ENCODE results near the gene SLC26A3.
A peak's percentile ranks its signal among the peaks of the same experiment; 100 is the strongest.

The SLC26A3 gene

DNA sequence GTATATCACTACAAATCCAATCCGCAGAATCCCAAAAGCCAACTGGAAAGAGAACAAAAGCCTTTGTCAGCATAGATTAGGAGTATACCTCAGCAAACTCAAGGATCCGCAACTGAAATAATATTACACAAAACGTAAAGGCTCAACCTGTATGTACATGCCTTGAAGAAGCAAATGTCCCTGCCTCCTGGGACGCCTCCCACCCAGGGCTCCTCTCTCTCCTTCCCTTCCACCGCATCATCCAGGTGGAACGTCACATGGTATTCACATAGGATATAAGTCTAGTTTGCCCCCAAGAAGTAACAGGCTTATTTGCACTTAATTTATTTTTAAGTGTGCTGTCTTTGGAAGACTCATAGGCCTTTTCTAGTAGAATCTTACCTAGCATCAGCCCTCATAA lies 13.4 kb downstream of the SLC26A3 start:
- no peak overlapping the region for H3K27ac ChIP-seq
- TF ChIP-seq, protein P1, sequence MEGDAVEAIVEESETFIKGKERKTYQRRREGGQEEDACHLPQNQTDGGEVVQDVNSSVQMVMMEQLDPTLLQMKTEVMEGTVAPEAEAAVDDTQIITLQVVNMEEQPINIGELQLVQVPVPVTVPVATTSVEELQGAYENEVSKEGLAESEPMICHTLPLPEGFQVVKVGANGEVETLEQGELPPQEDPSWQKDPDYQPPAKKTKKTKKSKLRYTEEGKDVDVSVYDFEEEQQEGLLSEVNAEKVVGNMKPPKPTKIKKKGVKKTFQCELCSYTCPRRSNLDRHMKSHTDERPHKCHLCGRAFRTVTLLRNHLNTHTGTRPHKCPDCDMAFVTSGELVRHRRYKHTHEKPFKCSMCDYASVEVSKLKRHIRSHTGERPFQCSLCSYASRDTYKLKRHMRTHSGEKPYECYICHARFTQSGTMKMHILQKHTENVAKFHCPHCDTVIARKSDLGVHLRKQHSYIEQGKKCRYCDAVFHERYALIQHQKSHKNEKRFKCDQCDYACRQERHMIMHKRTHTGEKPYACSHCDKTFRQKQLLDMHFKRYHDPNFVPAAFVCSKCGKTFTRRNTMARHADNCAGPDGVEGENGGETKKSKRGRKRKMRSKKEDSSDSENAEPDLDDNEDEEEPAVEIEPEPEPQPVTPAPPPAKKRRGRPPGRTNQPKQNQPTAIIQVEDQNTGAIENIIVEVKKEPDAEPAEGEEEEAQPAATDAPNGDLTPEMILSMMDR (conservative IDR thresholded peaks at IDR 0.05), result no peak

GRCh38 chr7:107788662-107789061 lies 14.4 kb downstream of the SLC26A3 start:
- TF ChIP-seq, protein P1 (conservative IDR thresholded peaks at IDR 0.05), result no peak
- H3K27ac ChIP-seq, result no peak overlapping the region

GRCh38 chr7:107788216-107788615 lies 14.8 kb downstream of the SLC26A3 start:
- TF ChIP-seq, protein P1 (conservative IDR thresholded peaks at IDR 0.05), result no peak
- H3K27ac ChIP-seq, result no peak overlapping the region

DNA sequence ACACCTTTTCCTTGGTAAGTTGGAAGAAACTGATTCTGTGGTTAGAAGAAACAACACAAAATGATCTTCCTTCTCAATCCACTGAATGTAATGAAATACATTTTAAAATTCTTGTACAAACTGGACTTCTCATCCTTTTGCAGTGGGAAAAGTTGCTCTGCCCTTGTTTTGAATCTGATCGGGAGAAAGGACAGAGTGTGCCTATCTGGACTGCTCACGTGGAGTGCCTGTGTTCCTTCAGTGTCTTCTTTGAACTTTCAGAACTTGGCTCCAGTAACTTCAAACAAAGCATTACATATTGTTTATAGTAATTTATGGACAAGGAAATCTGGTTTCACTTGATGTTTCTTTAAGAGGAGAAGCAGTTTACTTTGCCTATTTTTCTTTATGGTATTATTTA lies 17.1 kb downstream of the SLC26A3 start:
- TF ChIP-seq, protein P1 (conservative IDR thresholded peaks at IDR 0.05), result no peak
- H3K27ac ChIP-seq, result peak overlapping the region; percentile 57

GRCh38 chr7:107785170-107785569 lies 17.9 kb downstream of the SLC26A3 start:
- H3K27ac ChIP-seq, result peak overlapping the region; percentile 57
- TF ChIP-seq, protein P1 (conservative IDR thresholded peaks at IDR 0.05), result no peak

DNA sequence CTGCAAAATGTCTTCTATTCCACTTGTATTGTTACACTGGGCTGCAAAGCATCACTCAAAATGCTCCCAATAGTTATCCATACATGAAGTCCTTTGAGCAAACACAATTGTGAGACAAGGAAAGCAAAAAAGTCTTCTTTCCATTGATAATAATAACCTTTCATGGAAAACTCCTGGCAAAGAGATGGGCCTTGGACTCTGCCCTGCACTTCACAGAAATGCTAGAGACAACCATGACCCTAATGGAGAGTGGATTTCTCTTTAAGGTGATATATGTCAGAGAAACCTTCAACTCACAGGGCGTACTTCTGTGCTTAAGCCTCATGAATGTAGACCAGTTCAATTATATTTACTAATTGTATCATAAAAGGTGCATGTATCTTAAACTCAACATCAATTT lies 19.4 kb downstream of the SLC26A3 start:
- TF ChIP-seq, protein P1 (conservative IDR thresholded peaks at IDR 0.05), result no peak
- H3K27ac ChIP-seq, result no peak overlapping the region

DNA sequence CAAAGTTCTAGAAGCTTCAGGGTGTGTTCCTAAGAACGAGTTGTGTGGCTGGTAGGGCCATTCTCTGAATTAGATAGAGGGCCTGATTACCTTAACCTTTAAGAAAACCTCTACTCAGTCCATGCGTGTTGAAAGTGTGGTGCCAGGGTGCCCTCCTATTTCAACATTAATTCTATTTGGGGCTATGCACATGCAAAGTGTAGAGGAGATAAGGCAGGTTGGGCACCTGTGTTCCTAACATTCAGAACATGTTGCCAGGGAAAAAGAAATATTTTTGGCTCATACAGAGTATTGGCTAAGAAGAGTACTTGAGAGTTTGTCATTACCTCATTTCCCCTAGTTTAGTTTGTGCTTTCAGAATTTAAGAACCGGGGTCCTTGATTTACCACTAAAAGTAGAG lies 20.6 kb downstream of the SLC26A3 start:
- H3K27ac ChIP-seq, result no peak overlapping the region
- TF ChIP-seq, protein P1 (conservative IDR thresholded peaks at IDR 0.05), result no peak
